ENCODE measurements around the gene PRKAR2A.
"Not testable (repeated sequence)": the region's sequence is repeated elsewhere in the genome, so short reads cannot be mapped to it uniquely, and the experiment has no call there.

The PRKAR2A gene

DNA sequence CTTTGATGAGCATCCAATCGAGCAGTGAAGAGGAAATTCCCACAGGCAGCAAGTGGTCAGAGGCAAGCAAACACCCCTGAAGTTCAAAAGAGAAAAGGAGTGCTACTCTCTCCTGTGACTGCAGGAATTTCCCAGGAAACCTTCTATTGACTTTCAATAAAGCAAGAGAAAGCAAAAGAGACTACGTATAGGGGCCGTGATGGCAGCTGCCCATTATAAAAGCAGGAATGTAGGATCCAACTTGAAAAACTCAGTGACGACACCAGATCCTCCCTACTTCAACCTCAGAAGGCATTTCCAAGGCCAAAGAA is 77.5 kb downstream of the PRKAR2A start:
- DNase-seq, result no peak

- no peak for DNase-seq
These were observed 82.3 kb downstream of the PRKAR2A start for GRCh38 chr3:48765376-48765775.

DNA sequence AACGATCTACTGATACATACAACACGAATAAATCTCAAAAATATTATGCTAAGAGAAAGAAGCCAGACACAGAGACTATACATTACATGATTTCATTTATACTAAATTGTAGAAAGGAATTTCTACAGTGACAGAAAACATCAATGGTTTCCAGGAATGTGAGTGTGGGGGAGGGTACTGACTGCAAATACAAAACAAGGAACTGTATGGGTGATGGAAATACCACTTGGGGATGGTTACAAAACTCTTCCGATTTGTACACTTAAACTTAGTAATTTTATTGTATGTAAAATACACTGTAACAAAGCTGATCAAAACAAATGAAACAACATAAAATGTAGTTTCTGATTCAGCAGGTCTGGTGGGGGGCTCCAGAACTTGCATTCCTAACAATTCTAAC is 84.9 kb downstream of the PRKAR2A start:
- DNase-seq, result no peak

GRCh38 chr3:48759991-48760540 is 87.6 kb downstream of the PRKAR2A start:
- DNase-seq, result not testable (repeated sequence)

DNA sequence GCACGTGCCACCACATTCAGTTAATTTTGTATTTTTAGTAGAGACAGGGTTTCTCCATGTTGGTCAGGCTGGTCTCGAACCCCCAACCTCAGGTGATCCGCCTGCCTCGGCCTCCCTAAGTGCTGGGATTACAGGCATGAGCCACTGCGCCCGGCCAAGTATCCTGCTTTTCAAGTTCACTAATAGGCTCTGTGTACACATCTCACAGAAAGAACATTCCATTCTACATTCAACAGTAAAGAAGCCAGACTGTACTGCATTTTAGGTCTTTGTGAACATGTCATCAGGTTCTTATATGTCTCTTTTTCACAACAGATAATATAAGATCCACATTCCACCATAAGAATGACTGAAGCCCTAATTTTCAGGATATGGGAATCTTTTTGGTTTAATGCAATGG is 88.1 kb downstream of the PRKAR2A start:
- not testable (repeated sequence) for DNase-seq

DNA sequence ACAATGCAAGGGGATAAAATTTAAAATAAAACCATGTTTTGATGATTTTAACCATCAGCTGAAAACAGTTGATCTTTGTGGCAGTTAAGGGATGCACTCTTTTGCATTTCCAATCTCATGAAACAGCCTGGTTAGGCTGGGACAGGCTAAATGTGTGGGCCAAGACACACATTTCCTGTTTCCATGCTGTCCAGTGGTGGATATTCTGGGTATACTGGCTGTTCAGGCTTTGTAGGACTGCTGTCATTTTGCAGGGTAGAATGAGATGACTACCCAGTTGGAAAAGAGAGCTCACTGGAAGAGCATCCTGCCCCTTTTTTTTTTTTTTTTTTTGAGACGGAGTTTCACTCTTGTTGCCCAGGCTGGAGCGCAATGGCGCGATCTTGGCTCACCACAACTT is 88.6 kb downstream of the PRKAR2A start:
- no peak for DNase-seq

GRCh38 chr3:48756640-48757039 is 91.0 kb downstream of the PRKAR2A start:
- DNase-seq, result no peak

GRCh38 chr3:48750856-48751255 is 96.8 kb downstream of the PRKAR2A start:
- DNase-seq, result no peak

DNA sequence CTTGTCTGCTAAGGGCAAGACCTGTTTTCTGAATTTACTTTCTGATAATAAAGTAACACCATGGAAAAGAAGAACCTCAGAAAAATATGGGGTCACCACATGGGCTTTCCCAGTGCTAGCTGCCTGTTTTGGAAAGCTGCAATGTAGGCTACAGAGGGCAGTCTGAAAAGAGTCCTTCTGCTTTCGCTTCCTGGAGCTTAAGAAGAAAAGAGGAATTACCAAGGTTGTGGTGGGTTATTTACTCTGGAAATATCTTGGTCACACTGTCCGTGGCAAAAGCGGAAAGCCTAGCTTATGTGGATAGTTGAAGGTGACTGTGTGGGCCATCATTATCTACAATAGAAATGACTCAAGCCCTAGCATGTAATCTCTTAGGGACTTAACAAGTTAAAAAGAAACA is 98.9 kb downstream of the PRKAR2A start:
- no peak for DNase-seq

DNA sequence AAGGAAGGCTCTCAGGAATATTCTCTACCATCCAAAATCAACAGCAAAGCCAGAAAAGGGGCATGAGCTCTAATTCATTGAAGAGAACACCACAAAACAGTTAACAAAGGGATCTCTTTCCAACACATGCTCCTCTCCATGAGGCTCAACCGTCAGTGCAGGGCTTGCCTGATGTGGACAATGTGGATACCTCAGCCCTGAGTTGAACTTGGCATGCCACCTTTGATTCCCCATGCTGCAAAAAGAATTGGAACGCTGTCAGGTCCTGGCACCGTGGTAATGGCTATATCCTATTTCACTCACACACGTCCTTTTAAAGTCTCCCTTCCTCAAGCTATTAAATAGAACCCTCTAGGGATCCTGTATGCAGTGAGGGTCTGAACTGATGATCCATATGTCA is 100.0 kb downstream of the PRKAR2A start:
- DNase-seq, result no peak

DNA sequence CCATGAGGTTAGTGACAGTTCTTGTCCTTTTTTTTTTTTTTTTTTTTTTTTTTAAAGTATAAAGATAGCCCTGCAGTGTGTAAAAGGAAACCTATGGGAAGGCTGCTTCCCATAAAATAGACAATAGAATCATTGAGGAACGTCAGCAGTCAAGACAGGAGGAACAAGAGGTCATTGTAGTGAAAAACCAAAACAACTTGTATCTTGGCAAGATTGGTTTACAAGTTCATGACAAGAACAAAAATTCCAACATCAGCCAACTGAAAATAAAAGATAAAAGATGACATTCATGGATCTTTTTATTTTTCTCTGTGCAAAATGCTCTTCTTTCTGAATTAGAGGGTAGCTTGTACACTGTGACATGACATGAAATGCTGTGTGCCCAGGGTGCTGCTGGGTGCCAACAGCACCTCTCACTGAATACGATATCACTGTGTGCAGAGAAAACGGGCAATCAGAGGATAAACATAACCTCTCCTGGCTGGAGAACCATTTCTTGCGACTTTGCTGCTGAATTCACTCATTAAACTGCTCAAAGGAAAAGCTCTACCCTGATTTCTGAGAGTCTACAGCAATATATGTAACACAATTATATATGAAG is 100.6 kb downstream of the PRKAR2A start:
- DNase-seq, result no peak

- DNase-seq, result no peak
These were observed 103.9 kb downstream of the PRKAR2A start for GRCh38 chr3:48743773-48744172.

DNA sequence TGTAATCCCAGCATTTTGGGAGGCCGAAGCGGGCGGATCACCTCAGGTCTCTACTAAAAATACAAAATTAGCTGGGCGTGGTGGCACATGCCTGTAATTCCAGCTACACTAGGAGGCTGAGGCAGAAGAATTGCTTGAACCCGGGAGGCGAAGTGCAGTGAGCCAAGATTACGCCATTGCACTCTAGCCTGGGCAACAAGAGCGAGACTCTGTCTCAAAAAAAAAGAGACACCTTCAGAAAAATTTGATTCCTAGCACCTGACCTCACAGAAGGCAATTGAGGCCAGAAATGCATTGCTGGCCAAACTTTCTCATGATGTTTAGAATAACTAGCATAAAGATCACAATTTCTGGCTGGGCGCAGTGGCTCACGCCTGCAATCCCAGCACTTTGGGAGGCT is 106.4 kb downstream of the PRKAR2A start:
- DNase-seq, result not testable (repeated sequence)

DNA sequence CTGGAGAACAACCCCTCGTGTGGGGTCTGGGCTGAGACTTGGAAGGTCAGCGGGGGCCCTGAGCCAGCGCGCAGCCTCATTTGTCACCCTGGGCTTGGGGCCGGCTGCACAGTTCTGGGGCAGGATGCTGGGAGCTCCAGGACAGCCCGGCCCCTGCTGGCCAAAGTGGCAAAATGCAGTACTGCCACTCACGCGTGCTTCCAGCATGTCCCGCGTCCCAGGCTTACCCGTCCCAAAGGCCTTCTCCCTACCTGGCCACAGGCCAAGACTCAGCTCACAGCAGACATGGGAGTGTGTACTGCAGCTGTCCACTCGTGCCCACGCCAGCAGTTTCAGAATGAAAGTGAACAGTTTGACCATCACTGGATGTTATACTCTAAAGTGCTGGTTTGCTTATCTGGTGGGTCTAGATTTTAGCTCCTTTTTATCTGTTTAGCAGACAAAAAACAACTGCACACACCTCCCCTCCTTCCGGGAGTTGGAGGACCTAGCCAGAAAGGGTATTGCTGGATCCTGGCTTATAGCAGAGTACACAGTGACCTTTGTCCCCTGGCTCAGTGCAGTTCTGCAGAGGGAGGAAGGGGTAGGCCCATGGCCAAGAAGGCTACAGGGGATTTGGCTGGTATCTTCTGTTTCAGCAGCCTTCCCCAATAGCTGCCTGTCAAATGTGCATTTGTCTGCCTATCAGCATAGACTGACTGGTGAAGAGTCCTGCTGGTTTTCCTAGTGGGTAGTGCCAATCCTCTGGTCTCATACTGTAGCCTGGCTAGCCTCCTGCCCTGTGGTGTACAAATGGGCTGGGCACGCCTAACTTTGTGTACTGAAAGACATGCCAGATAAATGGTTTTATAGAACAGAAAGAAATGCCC is 107.5 kb downstream of the PRKAR2A start:
- DNase-seq, result no peak

DNA sequence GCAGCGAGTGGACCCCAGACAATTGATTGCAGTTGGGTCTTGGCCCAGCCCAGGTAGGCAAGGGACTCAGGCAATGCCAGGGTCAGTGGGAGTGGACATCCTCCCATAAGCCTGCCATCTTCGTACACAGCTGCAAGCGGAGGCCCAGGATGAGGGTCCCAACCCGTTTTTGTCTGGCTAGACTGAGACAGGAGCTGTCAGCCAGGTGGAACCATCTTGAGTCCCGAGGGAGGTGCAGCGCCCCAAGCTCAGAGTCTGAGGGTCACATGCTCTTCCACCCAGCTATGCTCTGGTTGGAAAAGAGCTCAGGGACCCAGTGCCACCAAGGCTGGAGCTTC is 108.1 kb downstream of the PRKAR2A start:
- DNase-seq, result no peak

DNA sequence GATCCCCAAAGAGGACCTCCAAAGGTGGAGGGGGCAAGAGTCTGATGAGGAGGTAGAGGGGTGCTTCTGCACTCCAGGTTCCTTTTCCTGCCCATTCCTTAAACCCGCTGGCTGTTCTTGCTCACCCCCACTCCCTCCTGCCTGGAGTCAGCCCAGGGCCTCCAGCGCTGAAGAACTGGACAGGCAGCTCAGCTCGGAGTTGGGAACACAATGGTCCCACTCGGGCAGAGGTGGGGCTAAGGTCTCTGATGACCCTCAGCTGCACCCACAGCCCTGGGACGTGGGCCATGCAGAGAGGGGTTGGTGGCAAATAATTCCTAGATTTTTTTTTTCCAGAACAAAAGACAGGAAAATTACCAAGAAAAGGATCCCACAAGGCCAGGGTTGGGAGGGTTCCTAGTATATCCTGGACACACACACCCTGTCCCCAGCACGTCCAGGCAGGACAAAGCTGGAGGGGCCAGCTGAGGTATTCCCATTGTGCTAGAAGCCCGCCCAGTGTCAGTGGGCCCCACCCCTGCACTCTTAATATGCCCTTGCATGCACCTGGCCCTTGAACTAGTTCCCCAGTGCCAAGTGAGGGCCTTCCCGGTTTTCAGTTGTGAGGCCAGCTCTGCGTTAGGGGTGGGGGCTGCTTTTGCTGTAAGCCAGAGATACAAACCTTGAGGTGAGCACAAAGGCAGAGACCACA is 108.6 kb downstream of the PRKAR2A start:
- DNase-seq, result no peak

- no peak for DNase-seq
These were observed 109.5 kb downstream of the PRKAR2A start for GRCh38 chr3:48738144-48738536.

GRCh38 chr3:48735075-48735767 is 112.5 kb downstream of the PRKAR2A start:
- not testable (repeated sequence) for DNase-seq

DNA sequence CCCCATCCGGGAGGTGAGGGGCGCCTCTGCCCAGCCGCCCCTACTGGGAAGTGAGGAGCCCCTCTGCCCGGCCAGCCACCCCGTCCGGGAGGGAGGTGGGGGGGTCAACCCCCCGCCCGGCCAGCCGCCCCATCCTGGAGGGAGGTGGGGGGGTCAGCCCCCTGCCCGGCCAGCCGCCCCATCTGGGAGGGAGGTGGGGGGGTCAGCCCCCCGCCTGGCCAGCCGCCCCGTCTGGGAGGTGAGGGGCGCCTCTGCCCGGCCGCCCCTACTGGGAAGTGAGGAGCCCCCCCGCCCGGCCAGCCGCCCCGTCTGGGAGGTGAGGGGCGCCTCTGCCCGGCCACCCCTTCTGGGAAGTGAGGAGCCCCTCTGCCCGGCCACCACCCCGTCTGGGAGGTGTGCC is 113.1 kb downstream of the PRKAR2A start:
- DNase-seq, result not testable (repeated sequence)

DNA sequence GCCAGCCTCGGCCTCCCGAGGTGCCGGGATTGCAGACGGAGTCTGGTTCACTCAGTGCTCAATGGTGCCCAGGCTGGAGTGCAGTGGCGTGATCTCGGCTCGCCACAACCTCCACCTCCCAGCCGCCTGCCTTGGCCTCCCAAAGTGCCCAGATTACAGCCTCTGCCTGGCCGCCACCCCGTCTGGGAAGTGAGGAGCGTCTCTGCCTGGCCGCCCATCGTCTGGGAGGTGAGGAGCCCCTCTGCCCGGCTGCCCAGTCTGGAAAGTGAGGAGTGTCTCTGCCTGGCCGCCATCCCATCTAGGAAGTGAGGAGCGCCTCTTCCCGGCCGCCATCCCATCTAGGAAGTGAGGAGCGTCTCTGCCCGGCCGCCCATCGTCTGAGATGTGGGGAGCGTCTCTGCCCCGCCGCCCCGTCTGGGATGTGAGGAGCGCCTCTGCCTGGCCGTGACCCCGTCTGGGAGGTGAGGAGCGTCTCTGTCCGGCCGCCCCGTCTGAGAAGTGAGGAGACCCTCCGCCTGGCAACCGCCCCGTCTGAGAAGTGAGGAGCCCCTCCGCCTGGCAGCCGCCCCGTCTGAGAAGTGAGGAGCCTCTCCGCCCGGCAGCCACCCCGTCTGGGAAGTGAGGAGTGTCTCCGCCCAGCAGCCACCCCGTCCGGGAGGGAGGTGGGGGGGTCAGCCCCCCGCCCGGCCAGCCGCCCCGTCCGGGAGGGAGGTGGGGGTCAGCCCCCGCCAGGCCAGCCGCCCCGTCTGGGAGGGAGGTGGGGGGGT is 113.7 kb downstream of the PRKAR2A start:
- DNase-seq, result not testable (repeated sequence)

DNA sequence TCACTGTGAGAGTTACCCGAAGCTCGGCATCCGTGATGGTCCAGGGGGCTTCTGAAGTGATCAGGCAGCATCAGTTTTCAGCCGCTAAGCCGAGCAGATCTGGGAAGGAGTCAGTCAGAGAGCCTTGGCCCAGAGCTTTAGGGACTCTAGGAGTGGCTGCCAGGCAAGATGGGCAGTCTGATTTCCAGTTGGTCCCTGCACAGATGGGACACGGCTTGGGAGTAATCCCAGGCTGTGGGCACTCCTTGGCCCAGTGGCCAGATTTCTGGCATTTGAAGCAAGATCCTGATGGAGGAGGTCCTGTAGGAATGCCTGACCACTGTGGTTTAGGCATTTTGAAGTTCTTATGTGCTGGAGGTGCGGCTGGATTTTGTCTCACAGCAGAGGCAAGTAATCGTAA is 120.2 kb downstream of the PRKAR2A start:
- no peak for DNase-seq

DNA sequence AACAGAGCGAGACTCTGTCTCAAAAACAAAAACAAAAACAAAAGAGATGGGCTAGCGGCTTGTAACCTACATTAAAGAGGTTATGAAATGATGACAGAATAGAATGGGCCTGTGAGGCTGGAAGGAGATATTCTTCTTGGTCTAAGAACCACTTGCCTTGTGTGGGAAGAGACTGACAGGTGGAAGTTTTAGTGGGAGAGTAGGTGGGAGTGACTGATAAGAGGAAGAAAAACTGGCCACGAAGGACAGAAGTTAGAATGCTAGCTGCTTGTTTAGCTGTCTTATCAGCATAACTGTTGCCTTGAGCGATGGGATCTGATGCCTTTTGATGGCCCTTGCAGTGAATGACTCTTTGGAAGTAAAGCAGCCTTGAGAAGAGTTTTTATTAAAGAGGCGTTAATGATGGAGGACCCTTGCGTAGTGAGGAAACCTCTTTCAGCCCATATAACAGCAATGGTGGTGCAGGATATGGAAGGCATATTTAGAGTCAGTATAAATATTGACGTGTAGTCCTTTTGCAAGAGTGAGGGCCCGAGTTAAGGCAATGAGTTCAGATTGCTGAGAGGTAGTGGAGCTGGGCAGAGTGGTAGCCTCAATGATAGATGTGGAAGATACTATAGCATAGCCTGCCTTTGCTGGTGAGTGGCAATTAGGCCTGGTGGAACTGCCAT is 122.4 kb downstream of the PRKAR2A start:
- DNase-seq, result not testable (repeated sequence)
